H4 (cell line): ENCODE data around the gene TIAM2. TPM values are rescaled to one million over a fixed set of nuclear protein-coding genes. Genes with fewer than 3 reads are reported as not detected.
"Not testable (repeated sequence)": the region's sequence is repeated elsewhere in the genome, so short reads cannot be mapped to it uniquely, and the experiment has no call there.

Experiments
- DNase-seq: peaks from one replicate; pipeline ENCODE4 v3.0.0-alpha.2; 2015; ENCODE audit warnings: low spot score
- total RNA-seq: library from RNA; depleted of rRNA; stranded (reverse); fragments of >200 nt; shearing (Covaris generic); gene quantifications from 2 replicates; pipeline ENCODE4 v1.2.3, GENCODE V29; 2014

Gene TIAM2
- total RNA-seq, 1 experiment from 2014 or later, result 5.7 TPM

DNA sequence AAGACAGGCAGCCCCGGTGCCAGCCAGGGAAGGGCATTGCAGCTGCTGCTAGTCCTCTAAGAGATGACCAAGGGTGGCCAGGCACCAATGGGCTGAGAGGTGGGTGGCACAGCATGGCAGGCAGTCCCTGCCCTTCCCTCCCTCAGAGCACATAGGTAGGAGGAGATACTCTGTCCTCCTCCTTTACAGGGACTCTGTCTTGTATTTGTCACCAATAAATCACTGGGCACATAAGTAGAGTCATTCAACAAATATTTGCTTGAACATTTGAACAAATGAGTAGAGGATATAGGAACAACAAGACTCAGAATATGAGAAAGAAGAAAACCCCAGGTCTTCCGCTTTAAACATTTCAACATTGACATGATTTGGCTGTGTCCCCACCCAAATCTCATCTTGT is 199.3 kb downstream of the TIAM2 start:
- no peak for DNase-seq

- no peak for DNase-seq
Measured at GRCh38 chr6:155195903-155196302, 200.8 kb downstream of the TIAM2 start.

DNA sequence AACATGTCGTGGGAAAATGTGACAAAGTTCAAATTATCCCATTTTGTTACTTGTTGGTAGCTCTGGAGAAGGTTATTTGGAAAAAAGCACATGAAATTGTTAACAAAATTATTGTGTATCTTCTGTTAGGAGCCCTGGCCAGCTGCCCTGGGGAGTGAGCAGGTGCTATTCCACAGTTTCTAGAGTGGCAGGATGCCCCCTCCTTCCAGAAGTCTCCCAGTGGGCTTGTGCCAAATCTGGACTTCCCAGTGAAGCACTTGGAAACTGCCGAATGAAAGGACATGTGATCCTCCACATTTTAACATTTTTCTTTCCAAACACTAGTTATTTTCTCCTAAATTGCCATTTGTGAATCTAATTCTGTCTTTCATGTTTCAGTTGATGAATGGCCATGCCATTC is 201.8 kb downstream of the TIAM2 start:
- no peak for DNase-seq

GRCh38 chr6:155197932-155198331 is 202.8 kb downstream of the TIAM2 start:
- no peak for DNase-seq

DNA sequence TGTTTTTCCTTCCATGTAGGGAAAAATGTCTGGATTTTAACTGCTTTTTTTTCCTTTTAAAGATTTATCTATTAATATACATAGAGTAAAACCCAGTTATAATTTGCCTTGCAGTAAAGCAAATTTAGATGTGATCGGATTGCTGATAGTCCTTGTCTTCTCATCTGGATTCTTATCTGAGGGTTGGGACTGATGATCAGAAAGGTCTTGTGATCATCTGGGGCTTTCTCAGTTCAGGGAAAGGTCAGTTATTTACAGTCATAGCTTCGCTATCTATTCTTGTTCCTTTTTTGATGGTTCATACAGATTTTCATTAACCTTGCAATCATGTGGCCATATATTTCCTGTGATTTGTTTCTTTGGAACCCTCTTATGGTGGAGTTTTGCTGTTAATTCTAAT is 204.9 kb downstream of the TIAM2 start:
- DNase-seq, result no peak

- peak; percentile 29 for DNase-seq
Measured at GRCh38 chr6:155201461-155202226, 206.5 kb downstream of the TIAM2 start.

- DNase-seq, result no peak
Measured at GRCh38 chr6:155207223-155207622, 212.1 kb downstream of the TIAM2 start.

DNA sequence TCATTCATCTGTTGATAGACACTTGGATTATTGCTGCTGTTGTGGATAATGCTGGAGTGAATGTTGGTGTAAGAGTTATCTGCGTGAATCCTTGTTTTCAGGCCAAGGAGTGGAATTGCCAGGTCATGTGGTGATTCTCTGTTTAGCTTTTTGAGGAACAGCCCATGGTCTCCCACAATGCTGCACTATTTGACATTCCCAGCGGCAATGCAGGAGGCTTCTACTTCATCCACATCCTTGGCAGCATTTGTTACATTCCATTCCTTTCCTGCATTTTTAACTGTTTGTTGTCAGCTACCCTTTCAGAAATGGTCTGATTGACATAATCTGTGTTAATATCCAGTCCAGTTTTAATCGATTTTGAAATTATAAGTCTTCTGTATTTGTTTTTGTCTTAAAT is 217.0 kb downstream of the TIAM2 start:
- DNase-seq, result no peak

- no peak for DNase-seq
Measured at GRCh38 chr6:155212616-155213380, 217.7 kb downstream of the TIAM2 start.

- DNase-seq, result no peak
Measured at GRCh38 chr6:155213611-155214372, 218.7 kb downstream of the TIAM2 start.

GRCh38 chr6:155215906-155216305 is 220.8 kb downstream of the TIAM2 start:
- no peak for DNase-seq

- DNase-seq, result no peak
Measured at GRCh38 chr6:155216312-155217046, 221.4 kb downstream of the TIAM2 start.

GRCh38 chr6:155218711-155219110 is 223.6 kb downstream of the TIAM2 start:
- DNase-seq, result not testable (repeated sequence)

DNA sequence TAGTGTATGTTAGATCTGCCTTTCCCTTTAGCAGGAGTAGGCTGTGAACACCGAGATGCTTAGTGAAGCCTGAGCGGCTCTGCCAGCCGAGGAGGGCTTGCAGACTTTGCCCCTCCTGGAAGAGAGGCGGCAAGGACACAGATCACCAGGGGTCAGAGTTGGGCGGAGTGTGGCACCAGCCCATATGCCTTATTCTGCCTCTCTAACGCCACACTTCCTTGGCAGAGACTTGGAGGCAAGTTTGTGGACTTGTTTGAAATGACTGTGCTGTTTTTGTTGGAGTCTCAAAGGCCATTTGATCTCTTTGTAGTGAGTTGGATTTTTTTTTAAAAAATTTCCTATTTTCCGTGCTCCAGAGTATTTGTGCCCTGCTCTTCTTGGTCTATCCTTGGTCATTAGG is 224.2 kb downstream of the TIAM2 start:
- no peak for DNase-seq

- no peak for DNase-seq
Measured at GRCh38 chr6:155219858-155220301, 224.8 kb downstream of the TIAM2 start.

DNA sequence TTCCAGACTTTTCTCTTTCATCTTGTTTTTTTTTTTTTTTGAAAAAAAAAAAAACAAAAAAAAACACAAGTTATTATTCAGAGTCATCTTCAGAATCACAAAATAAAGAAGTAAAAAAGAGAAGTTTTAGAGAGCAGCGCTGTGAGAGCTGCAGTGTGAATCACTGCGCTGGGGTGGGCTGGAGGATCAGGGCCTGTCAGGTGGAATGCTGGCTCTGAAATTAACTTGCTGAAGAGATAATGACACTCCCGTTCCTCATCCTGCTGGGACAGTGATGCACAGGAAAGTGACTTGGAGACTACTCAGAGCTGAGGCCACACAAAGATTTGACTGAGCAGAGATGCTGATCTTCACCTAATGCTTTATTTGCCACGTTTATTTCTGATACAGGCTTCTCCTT is 226.0 kb downstream of the TIAM2 start:
- no peak for DNase-seq

- DNase-seq, result no peak
Measured at GRCh38 chr6:155222506-155222905, 227.4 kb downstream of the TIAM2 start.

GRCh38 chr6:155223646-155224451 is 228.7 kb downstream of the TIAM2 start:
- DNase-seq, result peak; percentile 60

- DNase-seq, result peak; percentile 12
Measured at GRCh38 chr6:155224618-155225017, 229.5 kb downstream of the TIAM2 start.

GRCh38 chr6:155227046-155227445 is 231.9 kb downstream of the TIAM2 start:
- no peak for DNase-seq
